Measurements from ENCODE around the gene FAM187B.

Gene FAM187B

DNA sequence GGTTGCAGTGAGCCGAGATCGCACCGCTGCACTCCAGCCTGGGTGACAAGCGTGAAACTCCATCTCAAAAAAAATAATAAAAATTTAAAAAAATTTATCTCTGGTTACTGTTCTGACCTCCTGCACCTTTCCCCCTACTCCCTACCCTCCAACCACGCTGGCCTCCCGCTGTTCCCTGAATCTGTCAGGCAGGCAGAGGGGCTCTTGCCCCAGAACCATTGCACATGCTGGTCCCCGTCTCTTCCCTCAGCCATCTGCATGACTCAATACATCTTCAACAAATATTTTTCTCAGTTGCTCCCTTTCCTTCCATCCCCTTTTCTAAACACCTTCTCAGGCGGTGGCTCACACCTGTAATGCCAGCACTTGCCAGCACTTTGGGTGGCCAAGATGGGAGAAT is 1.1 kb upstream of the FAM187B start:
- H4K20me1 ChIP-seq (ENCODE audit: control insufficient read depth, insufficient read depth, low read depth, low read length), result no peaks in the 10 kb centered on the region
- H3F3A ChIP-seq (ENCODE audit: control insufficient read depth, insufficient read depth), result no peaks in the 10 kb centered on the region
- H3K9me3 ChIP-seq (ENCODE audit: control insufficient read depth, insufficient read depth, low read length), result no peaks in the 10 kb centered on the region
- peaks cover 9% of the 10 kb centered on the region for H3K4me1 ChIP-seq (ENCODE audit: control insufficient read depth, low read length)
- H3K36me3 ChIP-seq (ENCODE audit: control insufficient read depth, low read length), result no peaks in the 10 kb centered on the region
- H3K27me3 ChIP-seq (ENCODE audit: control insufficient read depth, low read length), result peaks cover 17% of the 10 kb centered on the region
- H3K79me2 ChIP-seq (ENCODE audit: control insufficient read depth, low read length), result no peaks in the 10 kb centered on the region
- H3K27ac ChIP-seq (ENCODE audit: low read depth, low read length), result no peak overlapping the region
- TF ChIP-seq, protein P1, sequence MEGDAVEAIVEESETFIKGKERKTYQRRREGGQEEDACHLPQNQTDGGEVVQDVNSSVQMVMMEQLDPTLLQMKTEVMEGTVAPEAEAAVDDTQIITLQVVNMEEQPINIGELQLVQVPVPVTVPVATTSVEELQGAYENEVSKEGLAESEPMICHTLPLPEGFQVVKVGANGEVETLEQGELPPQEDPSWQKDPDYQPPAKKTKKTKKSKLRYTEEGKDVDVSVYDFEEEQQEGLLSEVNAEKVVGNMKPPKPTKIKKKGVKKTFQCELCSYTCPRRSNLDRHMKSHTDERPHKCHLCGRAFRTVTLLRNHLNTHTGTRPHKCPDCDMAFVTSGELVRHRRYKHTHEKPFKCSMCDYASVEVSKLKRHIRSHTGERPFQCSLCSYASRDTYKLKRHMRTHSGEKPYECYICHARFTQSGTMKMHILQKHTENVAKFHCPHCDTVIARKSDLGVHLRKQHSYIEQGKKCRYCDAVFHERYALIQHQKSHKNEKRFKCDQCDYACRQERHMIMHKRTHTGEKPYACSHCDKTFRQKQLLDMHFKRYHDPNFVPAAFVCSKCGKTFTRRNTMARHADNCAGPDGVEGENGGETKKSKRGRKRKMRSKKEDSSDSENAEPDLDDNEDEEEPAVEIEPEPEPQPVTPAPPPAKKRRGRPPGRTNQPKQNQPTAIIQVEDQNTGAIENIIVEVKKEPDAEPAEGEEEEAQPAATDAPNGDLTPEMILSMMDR (IDR thresholded peaks at IDR 0.05; ENCODE audit: low read depth, low read length, poor library complexity, severe bottlenecking), result no peak
- no peak for TF ChIP-seq EZH2phosphoT487 (IDR thresholded peaks at IDR 0.05; ENCODE audit: borderline replicate concordance, low read length)
- H3K4me3 ChIP-seq (ENCODE audit: low read length), result no peak overlapping the region
- H3K9me2 ChIP-seq (replicated peaks; ENCODE audit: control insufficient read depth, low read length), result no peaks in the 10 kb centered on the region
- H3K4me2 ChIP-seq (ENCODE audit: low read length), result no peak overlapping the region

DNA sequence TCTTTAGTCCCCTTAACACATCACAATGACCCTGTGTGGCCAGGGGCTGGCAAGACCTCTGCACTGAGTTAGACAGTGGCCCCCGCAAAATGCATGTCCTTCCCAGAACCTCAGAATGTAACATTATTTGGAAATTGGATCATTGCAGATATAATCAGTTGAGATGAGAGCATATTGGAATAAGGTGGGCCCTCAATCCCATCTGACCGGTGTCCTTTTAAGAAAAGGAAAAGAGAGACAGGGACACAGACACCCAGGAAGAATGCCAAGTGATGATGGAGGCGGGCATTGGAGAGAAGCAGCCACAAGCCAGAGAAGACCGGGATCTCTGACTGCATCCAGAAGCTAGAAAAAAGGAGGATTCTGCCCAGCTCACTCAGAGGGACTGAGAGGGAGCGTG is 1.8 kb downstream of the FAM187B start:
- Histone ChIP-seq H3K4me1 (ENCODE audit: control insufficient read depth, low read length) (peaks cover 22% of the 10 kb centered on the region), H3K79me2 (ENCODE audit: control insufficient read depth, low read length) (no peaks in the 10 kb centered on the region), H3K4me2 (ENCODE audit: low read length) (no peak overlapping the region), H3K27me3 (ENCODE audit: control insufficient read depth, low read length) (0 out of 2 replicates have a peak, but pooled peaks cover under 1% of the 10 kb centered on the region), H3K4me3 (ENCODE audit: low read length) (no peak overlapping the region), H3K36me3 (ENCODE audit: control insufficient read depth, low read length) (no peaks in the 10 kb centered on the region), H3F3A (ENCODE audit: control insufficient read depth, insufficient read depth) (no peaks in the 10 kb centered on the region), H3K27ac (ENCODE audit: low read depth, low read length) (no peak overlapping the region), H3K9me2 (replicated peaks; ENCODE audit: control insufficient read depth, low read length) (no peaks in the 10 kb centered on the region), H4K20me1 (ENCODE audit: control insufficient read depth, insufficient read depth, low read depth, low read length) (no peaks in the 10 kb centered on the region), H3K9me3 (ENCODE audit: control insufficient read depth, insufficient read depth, low read length) (no peaks in the 10 kb centered on the region)
- no peak for TF ChIP-seq EZH2phosphoT487 (IDR thresholded peaks at IDR 0.05; ENCODE audit: borderline replicate concordance, low read length)
- TF ChIP-seq, protein P1 (IDR thresholded peaks at IDR 0.05; ENCODE audit: low read depth, low read length, poor library complexity, severe bottlenecking), result no peak

DNA sequence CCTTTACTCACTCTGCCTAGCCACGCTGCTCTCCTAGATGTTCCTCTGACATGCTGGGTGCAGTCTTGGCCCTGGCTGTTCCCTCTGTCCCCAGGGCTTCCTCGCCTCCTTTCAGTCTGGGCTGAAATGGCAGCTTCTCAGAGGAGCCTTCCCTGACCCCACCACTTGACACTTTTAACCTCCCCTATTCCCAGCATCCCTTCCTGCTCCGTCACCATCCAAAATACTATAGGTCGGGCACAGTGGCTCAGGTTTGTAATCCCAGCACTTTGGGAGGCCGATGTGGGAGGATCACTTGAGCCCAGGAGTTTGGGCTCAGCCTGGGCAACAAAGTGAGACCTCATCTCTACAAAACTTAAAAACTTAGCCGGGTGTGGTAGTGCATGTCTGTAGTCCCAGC is 2.6 kb downstream of the FAM187B start:
- Histone ChIP-seq H3K36me3 (ENCODE audit: control insufficient read depth, low read length) (no peaks in the 10 kb centered on the region), H3F3A (ENCODE audit: control insufficient read depth, insufficient read depth) (no peaks in the 10 kb centered on the region), H3K4me1 (ENCODE audit: control insufficient read depth, low read length) (peaks cover 22% of the 10 kb centered on the region), H3K9me2 (replicated peaks; ENCODE audit: control insufficient read depth, low read length) (no peaks in the 10 kb centered on the region), H4K20me1 (ENCODE audit: control insufficient read depth, insufficient read depth, low read depth, low read length) (no peaks in the 10 kb centered on the region), H3K79me2 (ENCODE audit: control insufficient read depth, low read length) (no peaks in the 10 kb centered on the region), H3K27me3 (ENCODE audit: control insufficient read depth, low read length) (no peaks in the 10 kb centered on the region), H3K27ac (ENCODE audit: low read depth, low read length) (no peak overlapping the region), H3K4me3 (ENCODE audit: low read length) (no peak overlapping the region), H3K4me2 (ENCODE audit: low read length) (no peak overlapping the region), H3K9me3 (ENCODE audit: control insufficient read depth, insufficient read depth, low read length) (no peaks in the 10 kb centered on the region)
- TF ChIP-seq, protein P1 (IDR thresholded peaks at IDR 0.05; ENCODE audit: low read depth, low read length, poor library complexity, severe bottlenecking), result no peak
- no peak for TF ChIP-seq EZH2phosphoT487 (IDR thresholded peaks at IDR 0.05; ENCODE audit: borderline replicate concordance, low read length)
